DMS 273 treated with DMSO at 0.1 percent for 48 hours (cell line): ENCODE measurements around the gene NLGN1.

Experiments
- DNase-seq: peaks from one replicate; lab custom pipeline; 2025; lab: John Stamatoyannopoulos, UW

NLGN1 gene

DNA sequence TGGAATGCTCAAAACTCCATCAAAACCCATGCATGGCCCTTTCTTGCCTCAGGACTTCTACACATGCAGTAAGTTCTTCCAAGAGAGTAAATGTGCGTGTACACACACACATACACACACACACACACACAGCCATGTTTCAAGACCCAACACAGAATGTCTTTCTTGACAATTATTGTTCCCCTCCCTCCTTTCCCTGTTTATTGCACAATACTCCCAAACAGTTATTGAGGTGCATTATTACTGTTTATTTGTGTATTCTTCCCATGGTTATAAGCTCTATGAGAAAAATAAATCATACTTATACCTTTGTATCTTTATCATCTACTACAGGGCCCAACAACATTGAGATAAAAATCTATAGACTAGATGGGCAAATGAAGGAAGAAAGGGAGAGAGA is 937.8 kb downstream of the NLGN1 start:
- DNase-seq: no peak

DNA sequence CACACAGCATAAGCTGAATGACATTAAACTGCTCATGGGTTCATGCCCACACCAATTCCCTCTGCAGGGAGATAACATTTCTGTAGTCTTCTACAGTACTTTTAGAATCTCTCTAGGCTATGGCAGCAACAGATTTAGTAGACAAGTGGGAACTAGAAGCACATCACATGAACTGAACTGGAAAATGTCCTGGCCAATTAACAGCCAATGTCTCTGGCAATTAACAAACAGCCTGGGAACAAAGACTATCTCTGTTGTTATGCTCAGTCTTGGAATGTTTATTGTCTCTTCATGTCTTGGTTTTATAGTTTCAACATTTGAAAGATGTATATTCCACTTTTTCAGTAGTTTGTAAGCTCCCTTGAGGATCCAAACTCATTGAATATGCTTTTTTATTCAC is 938.4 kb downstream of the NLGN1 start:
- DNase-seq: no peak
